Stimulated activated naive CD4-positive, alpha-beta T cell (primary cell): ENCODE measurements around the gene KIAA1958.

Source experiments
- DNase-seq, 6 experiments: peaks; one replicate each; lab custom pipeline; 2025; lab: John Stamatoyannopoulos, UW

KIAA1958 gene

GRCh38 chr9:112530751-112531205, 44.2 kb downstream of the KIAA1958 start:
- DNase-seq, result no peak

- no peak for DNase-seq
These were observed 45.1 kb downstream of the KIAA1958 start for GRCh38 chr9:112531666-112532282.

- DNase-seq, result no peak
These were observed 45.8 kb downstream of the KIAA1958 start for GRCh38 chr9:112532427-112532826.

- DNase-seq, result no peak
These were observed 47.0 kb downstream of the KIAA1958 start for GRCh38 chr9:112533660-112534059.

- DNase-seq, result no peak
These were observed 48.7 kb downstream of the KIAA1958 start for GRCh38 chr9:112535301-112535700.

GRCh38 chr9:112535811-112536210, 49.2 kb downstream of the KIAA1958 start:
- no peak for DNase-seq

GRCh38 chr9:112537561-112537960, 50.9 kb downstream of the KIAA1958 start:
- DNase-seq, result no peak

GRCh38 chr9:112540800-112541199, 54.2 kb downstream of the KIAA1958 start:
- no peak for DNase-seq

GRCh38 chr9:112541685-112542084, 55.1 kb downstream of the KIAA1958 start:
- no peak for DNase-seq

- no peak for DNase-seq
These were observed 56.1 kb downstream of the KIAA1958 start for GRCh38 chr9:112542593-112543292.

GRCh38 chr9:112544477-112544876, 57.9 kb downstream of the KIAA1958 start:
- DNase-seq, result no peak

- no peak for DNase-seq
These were observed 58.6 kb downstream of the KIAA1958 start for GRCh38 chr9:112545237-112545636.

- DNase-seq, result no peak
These were observed 59.8 kb downstream of the KIAA1958 start for GRCh38 chr9:112546149-112547012.

GRCh38 chr9:112548051-112548440, 61.4 kb downstream of the KIAA1958 start:
- no peak for DNase-seq

- DNase-seq, result no peak
These were observed 62.4 kb downstream of the KIAA1958 start for GRCh38 chr9:112548836-112549595.

- DNase-seq, result no peak
These were observed 63.9 kb downstream of the KIAA1958 start for GRCh38 chr9:112550531-112550930.

- no peak for DNase-seq
These were observed 65.0 kb downstream of the KIAA1958 start for GRCh38 chr9:112551641-112552040.

GRCh38 chr9:112552229-112553056, 65.8 kb downstream of the KIAA1958 start:
- no peak for DNase-seq

- no peak for DNase-seq
These were observed 66.7 kb downstream of the KIAA1958 start for GRCh38 chr9:112553256-112553826.

- DNase-seq, result no peak
These were observed 67.9 kb downstream of the KIAA1958 start for GRCh38 chr9:112554516-112554915.
